Activated CD8-positive, alpha-beta T cell treated with anti-CD3 and anti-CD28 coated beads for 36 hours (primary cell): Measurements from ENCODE around the gene EXOSC9. TPM values are rescaled to one million over a fixed set of nuclear protein-coding genes. Genes with fewer than 3 reads are reported as not detected.
A peak's percentile ranks its signal among the peaks of the same experiment; 100 is the strongest.

Experiments
- ATAC-seq: fragments of 200-7000 bp; cut with Tn5 transposase; one replicate; pipeline ENCODE4 v1.10.0; 2021; ENCODE audit warnings: mild to moderate bottlenecking, moderate library complexity
- CTCF ChIA-PET: fragments of 350-600 bp; sonication (Branson Sonifier 250); formaldehyde crosslinking; loops from one replicate; lab custom pipeline; 2021; ENCODE audit warnings: antibody characterized with exemption; lab: Charles Lee
- POLR2A ChIA-PET: fragments of 350-600 bp; sonication (Branson Sonifier 250); formaldehyde crosslinking; loops from one replicate; lab custom pipeline; 2021; ENCODE audit warnings: antibody characterized with exemption; lab: Charles Lee
- DNase-seq: peaks from one replicate; pipeline ENCODE4 v3.0.0-alpha.2; 2020
- H3K27ac Mint-ChIP-seq: one replicate; pipeline ENCODE4 v1.8.0; 2021; ENCODE audit warnings: mild to moderate bottlenecking, mixed read lengths
- H3K27me3 Mint-ChIP-seq: one replicate; pipeline ENCODE4 v1.8.0; 2021; ENCODE audit warnings: mixed read lengths
- H3K36me3 Mint-ChIP-seq: one replicate; pipeline ENCODE4 v1.8.0; 2021; ENCODE audit warnings: low read depth, mixed read lengths
- H3K4me1 Mint-ChIP-seq: one replicate; pipeline ENCODE4 v1.8.0; 2021; ENCODE audit warnings: low read depth, mixed read lengths
- H3K4me3 Mint-ChIP-seq: one replicate; pipeline ENCODE4 v1.8.0; 2021; ENCODE audit warnings: mild to moderate bottlenecking, moderate library complexity, mixed read lengths
- H3K9me3 Mint-ChIP-seq: one replicate; pipeline ENCODE4 v1.8.0; 2021; ENCODE audit warnings: mixed read lengths
- CTCF ChIP-seq: fragments of 200-600 bp; IDR thresholded peaks from one replicate; pipeline ENCODE4 v1.8.0; 2022; ENCODE audit warnings: antibody characterized with exemption, mild to moderate bottlenecking
- intact Hi-C: fragments of 100-400 bp; cut with micrococcal nuclease; formaldehyde crosslinking; loops from one replicate; pipeline ENCODE4 v1.10.0; 2022
- total RNA-seq, 2 experiments: library from RNA; stranded (reverse); gene quantifications; one replicate each; pipeline ENCODE4 v1.2.3, GENCODE V29; 2021

The EXOSC9 gene
- total RNA-seq, 2 experiments from 2014 or later = 75.8 to 76.8 TPM

GRCh38 chr4:121799867-121800501, 1.1 kb upstream of the EXOSC9 start:
- TF ChIP-seq CTCF = no peak
- ATAC-seq (no peak), DNase-seq (no peak)
- ChIA-PET CTCF (interaction anchor here (1.5 to 1.6 kb wide), 2 partner anchors 24 to 70 kb away, joined by 3 to 4 read pairs; partner anchors contain the start of gene BBS7), POLR2A (interaction anchor here (0.9 to 1.9 kb wide), 3 partner anchors 13 to 24 kb away, joined by 3 to 8 read pairs (median 4); partner anchors contain the start of gene CCNA2)
- Mint-ChIP-seq H3K36me3 (peaks cover 20% of the 10 kb centered on the region), H3K27me3 (no peaks in the 10 kb centered on the region), H3K4me1 (peaks cover 47% of the 10 kb centered on the region), H3K4me3 (peak overlapping the region; percentile 82), H3K9me3 (no peaks in the 10 kb centered on the region), H3K27ac (peak overlapping the region; percentile 96)
- intact Hi-C loops = loop anchor here (5.0 kb wide), 1 partner anchor 93 kb away; no protein-coding TSS in a partner anchor

- no peaks in the 10 kb centered on the region for H3K27me3 Mint-ChIP-seq
- peaks cover 26% of the 10 kb centered on the region for H3K36me3 Mint-ChIP-seq
- TF ChIP-seq CTCF = no peak
- DNase-seq (no peak), ATAC-seq (peak; percentile 13)
- peak overlapping the region; percentile 82 for H3K4me3 Mint-ChIP-seq
- ChIA-PET POLR2A (interaction anchor here (1.6 to 1.9 kb wide), 2 partner anchors 13 to 23 kb away, joined by 3 to 8 read pairs; partner anchors contain the start of gene CCNA2), CTCF (interaction anchor here (1.3 to 1.6 kb wide), 4 partner anchors 11 to 69 kb away, joined by 3 to 7 read pairs (median 4); partner anchors contain the start of gene BBS7)
- H3K9me3 Mint-ChIP-seq = no peaks in the 10 kb centered on the region
- H3K27ac Mint-ChIP-seq = peak overlapping the region; percentile 96
- intact Hi-C loops = loop anchor here (5.0 kb wide), 1 partner anchor 93 kb away; no protein-coding TSS in a partner anchor
- peaks cover 48% of the 10 kb centered on the region for H3K4me1 Mint-ChIP-seq
These were observed 524 bp upstream of the EXOSC9 start for GRCh38 chr4:121800638-121800960.

DNA sequence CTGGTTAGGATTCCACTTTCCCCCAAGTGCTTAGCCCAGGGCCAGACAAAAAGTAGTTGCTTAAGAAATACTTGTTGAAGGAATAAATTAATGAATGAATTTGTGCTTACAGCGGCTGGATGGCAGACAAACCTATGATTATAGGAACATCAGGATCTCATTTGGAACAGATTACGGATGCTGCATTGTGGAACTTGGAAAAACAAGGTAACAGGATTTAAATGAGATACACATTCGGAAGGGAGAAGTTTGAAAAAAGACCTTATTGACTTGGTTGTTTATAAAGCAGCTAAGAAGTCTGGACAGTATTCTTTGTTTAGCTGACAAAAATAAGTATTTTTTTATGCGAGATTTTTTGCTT, 572 bp downstream of the EXOSC9 start:
- no peaks in the 10 kb centered on the region for H3K27me3 Mint-ChIP-seq
- peaks cover 30% of the 10 kb centered on the region for H3K36me3 Mint-ChIP-seq
- intact Hi-C loops = loop anchor here (5.0 kb wide), 1 partner anchor 94 kb away; no protein-coding TSS in a partner anchor
- H3K27ac Mint-ChIP-seq = peak overlapping the region; percentile 96
- ChIA-PET POLR2A (interaction anchor here (1.0 to 1.9 kb wide), 4 partner anchors 10 to 22 kb away, joined by 4 to 8 read pairs (median 6); partner anchors contain the start of gene CCNA2), CTCF (interaction anchor here (1.3 to 1.5 kb wide), 3 partner anchors 10 to 23 kb away, joined by 4 to 7 read pairs (median 5); no protein-coding TSS in a partner anchor)
- no peak for TF ChIP-seq CTCF
- H3K4me3 Mint-ChIP-seq = peak overlapping the region; percentile 82
- H3K9me3 Mint-ChIP-seq = no peaks in the 10 kb centered on the region
- ATAC-seq (no peak), DNase-seq (no peak)
- H3K4me1 Mint-ChIP-seq = peaks cover 43% of the 10 kb centered on the region

DNA sequence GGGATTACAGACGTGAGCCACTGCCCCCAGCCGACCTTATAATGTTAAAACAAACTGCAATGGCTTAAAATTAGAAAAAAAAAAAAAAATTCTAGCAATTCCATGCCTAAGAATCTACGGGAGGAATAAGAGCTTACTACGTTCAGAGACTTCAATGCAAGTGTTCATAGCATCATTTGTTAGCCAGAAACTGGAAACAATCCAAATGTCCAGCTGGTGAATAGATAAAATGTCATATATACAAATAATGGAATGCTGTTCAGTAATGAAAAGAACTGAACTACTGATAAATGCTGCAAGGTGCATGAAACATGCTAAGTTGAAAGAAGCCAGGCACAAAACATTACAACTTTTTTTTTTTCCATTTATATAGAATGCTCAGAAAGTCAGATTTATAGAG, 5.3 kb downstream of the EXOSC9 start:
- no peak for TF ChIP-seq CTCF
- peaks cover 29% of the 10 kb centered on the region for H3K4me1 Mint-ChIP-seq
- DNase-seq = no peak
- H3K4me3 Mint-ChIP-seq = no peak overlapping the region
- H3K27me3 Mint-ChIP-seq = no peaks in the 10 kb centered on the region
- intact Hi-C loops = no loop called here
- no peak overlapping the region for H3K27ac Mint-ChIP-seq
- ATAC-seq = no peak
- peaks cover 52% of the 10 kb centered on the region for H3K36me3 Mint-ChIP-seq
- no peaks in the 10 kb centered on the region for H3K9me3 Mint-ChIP-seq
- POLR2A ChIA-PET = interaction anchor here (0.7 kb wide), 1 partner anchor 8 kb away, joined by 3 read pairs; no protein-coding TSS in a partner anchor
- CTCF ChIA-PET = interaction anchor here (0.7 kb wide), 1 partner anchor 117 kb away, joined by 3 read pairs; no protein-coding TSS in a partner anchor

DNA sequence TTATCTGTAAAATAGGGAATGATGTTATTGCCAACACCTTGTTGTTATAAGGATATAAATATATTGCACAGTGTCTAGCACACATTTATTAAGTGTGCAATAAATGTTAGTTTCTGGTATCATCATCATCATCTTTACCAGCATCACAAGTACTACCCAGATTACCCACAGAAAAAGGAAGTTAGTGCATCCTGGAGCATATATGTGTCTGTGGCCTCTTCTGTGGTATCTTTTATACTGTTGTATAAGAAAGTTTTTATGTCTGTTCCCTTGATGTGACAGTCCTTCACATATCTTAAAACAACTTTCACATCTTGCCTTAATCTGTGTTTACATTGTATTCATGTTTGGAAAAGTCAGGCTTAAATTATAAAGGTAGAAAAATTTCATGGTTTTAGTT, 10.0 kb downstream of the EXOSC9 start:
- Mint-ChIP-seq H3K9me3 (no peaks in the 10 kb centered on the region), H3K4me3 (no peak overlapping the region), H3K27me3 (no peaks in the 10 kb centered on the region), H3K4me1 (peaks cover 12% of the 10 kb centered on the region), H3K27ac (peak overlapping the region; percentile 55), H3K36me3 (peaks cover 37% of the 10 kb centered on the region)
- ATAC-seq = peak; percentile 53
- no peak for DNase-seq
- CTCF ChIA-PET = interaction anchor here (1.0 to 3.4 kb wide), 2 partner anchors 10 to 12 kb away, joined by 4 to 7 read pairs; partner anchors contain the start of gene EXOSC9
- TF ChIP-seq CTCF = no peak
- intact Hi-C loops = no loop called here
- POLR2A ChIA-PET = interaction anchor here (1.2 kb wide), 1 partner anchor 8 kb away, joined by 3 read pairs; no protein-coding TSS in a partner anchor
